GM18526 (cell line): ENCODE data around the gene LIPC.

Experiments used
- POLR2A ChIP-seq: IDR thresholded peaks from 3 replicates; pipeline ENCODE4 v1.6.1; 2011; ENCODE audit not compliant: insufficient read length; ENCODE audit errors: extremely low read depth

The LIPC gene

DNA sequence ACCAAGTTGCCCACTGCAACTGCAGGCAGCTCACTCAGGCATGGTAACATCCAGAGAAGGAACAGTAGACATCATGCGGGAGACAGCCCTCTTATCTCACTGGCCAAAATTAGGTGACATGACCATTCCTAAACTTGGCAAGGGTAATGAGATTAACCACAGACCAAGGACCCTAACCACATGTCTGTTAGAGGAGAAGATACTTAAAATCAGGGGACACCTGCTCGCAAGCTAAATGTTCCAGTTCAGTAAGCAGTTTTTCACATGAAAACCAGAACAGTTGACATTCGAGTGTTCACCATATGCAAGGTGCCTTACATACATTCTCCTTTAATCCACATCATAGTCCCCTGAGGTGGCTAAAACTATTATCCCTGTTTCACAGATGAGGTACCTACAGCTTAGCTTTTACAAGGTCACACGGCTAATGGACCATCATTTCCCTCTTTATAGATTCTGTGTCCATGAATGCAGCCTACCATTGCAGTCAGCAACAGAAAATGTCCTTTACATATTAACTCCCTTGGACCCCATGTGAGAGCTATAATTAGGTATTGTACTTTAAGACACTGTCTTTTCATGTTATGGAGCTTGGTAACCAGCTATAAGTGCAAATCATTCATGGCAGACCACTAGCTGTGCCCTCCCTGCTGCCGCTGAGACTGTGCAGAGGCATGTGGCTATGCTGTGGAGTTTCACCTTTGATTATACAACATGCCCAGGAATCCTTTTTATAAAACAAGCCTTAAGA is 154.1 kb downstream of the LIPC start:
- no peak for TF ChIP-seq POLR2A

DNA sequence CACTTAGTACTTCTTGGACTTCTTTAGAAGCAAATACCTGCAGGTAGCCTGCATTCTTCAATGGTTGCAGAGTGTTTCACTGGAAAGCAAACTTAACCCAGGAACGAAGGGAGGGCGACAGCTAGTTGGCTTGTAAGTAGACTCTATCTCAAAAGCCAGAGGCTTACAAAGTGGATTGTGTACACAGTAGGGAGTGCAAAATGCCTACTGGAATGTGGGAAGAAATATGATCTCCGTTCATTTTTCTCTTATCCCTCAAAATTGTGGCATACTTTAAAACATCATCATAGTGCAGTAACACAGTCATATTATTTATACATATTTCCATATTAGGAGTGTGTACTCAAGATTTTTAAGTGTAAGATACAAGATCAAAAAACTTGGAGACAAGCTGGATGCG is 155.7 kb downstream of the LIPC start:
- no peak for TF ChIP-seq POLR2A

- TF ChIP-seq POLR2A: no peak
Measured at GRCh38 chr15:58588096-58588495, 156.3 kb downstream of the LIPC start.

GRCh38 chr15:58589047-58589446 is 157.3 kb downstream of the LIPC start:
- no peak for TF ChIP-seq POLR2A

DNA sequence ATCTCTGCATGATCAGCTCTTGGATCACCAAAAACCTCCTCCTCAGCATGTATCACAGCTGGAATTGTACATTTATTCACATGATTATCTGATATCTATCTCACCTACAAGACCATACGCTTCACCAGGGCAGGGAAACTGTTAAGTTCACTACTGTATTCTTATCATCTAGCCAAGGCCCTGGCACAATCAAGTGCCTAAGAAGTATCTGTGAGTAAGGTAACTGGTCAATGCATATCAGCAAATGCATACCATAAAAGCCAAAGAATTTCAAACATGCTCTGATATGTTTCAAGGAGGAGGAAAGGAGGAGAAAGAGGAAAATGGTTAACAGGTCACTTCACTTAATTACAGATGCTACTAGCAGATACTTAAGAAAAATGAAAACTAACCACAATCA is 158.4 kb downstream of the LIPC start:
- TF ChIP-seq POLR2A: no peak

- no peak for TF ChIP-seq POLR2A
Measured at GRCh38 chr15:58590926-58591325, 159.1 kb downstream of the LIPC start.

DNA sequence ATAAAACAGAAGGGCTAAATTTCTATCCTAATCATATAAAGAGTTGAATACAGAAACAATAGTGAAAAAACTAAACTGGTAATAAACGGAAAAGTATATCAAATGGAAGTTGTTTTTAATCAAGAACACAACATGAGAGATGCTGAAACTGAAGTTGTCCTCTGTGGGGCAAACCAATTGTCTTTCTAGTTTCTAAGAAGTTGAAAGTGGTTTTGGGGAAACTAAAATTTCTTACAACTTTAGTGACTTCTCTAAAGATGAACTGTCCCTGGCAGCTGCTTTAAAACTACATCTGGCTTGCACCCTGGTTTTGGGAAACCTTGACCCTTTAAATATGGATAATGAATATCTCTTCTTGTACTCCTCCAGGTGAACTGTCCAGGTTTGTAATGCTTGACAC is 162.1 kb downstream of the LIPC start:
- no peak for TF ChIP-seq POLR2A

DNA sequence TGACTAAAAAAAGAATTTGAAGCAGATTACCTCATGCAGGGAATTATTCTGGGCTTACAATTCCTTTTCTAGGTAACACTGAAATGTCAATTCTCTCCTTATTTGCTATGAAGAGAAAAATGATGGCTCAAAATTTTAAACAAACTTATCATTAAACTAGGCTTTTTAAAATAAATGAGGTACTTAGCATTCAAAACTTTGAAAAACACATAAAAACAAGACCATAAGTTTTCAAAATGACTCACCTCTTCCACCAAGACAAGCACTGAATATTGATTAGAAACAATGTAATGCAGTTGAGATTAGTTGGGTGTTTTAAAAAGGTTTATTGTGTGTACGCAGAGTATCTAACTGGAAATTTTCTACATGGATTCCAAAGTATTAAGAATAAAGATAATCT is 163.1 kb downstream of the LIPC start:
- no peak for TF ChIP-seq POLR2A

DNA sequence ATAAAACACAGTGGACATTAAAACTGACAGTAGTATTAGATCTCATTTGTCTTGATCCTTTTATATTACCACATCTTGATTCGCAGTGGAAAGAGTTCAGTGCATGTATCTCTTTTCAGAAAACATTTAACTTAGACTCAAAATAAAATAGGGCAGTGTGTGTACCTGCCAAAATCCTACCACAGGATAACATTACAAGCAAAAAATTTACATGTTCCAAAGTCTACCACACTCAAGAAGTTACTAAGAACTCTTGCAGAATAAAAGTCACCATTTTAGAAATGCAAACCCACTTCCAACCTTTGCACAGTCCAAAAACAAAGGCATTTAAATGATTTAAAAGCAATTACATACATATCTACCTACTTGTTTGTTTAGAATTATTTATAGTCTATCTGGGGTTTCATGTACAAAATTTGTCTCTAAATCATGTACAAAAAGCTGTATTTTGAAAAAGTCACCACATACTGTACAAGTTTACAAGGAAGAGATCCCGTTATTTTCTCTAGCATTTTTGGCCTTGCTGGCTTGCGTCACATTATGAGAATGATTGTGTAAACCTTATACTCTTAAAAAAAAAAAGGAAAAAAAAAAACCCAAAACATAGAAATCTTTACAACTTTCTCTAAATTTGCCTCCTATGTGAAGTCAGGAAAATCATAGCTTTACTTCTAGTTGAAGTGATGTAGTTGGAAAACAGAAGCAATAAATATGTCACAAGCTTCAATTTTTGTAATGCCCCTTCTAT is 163.9 kb downstream of the LIPC start:
- TF ChIP-seq POLR2A: no peak

DNA sequence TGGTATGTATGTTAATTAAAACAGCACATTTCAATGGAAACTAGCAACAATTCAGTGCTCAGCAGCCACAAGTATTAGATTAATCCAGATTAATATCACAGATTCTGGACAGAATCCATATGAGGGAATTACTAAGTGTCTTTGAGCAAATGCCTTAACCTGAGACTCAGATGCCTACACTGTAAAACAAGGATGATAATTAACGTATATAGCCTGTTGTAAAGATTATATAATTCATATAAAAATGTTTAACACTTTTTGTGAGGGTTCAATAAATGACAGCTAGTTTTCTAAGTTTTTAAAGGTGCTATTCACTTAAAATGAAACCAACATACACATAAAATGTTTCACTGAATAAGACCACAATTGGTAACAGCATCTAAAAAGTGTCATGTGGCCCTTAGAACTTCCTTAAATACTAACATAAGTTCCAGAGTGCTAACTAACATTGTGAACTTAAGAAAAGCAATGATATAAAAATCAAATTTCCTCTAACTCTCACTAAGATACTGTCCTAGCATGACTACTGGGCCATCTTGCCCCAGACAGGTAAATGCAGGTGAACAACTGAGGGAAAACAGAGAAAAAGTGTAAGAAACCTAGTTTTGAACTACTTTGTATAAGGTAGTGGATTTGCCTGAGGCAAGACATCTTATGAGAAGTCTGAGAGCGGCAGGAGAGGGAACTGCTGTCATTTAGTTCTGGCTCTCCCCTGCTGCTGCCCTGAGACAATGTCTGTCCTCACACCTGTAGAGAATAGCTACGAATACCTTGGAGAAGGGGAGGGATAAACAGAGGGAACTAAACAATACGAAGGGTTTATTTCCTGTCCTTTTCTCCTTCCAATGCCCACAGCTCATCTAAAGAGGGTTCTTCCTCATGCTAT is 166.4 kb downstream of the LIPC start:
- TF ChIP-seq POLR2A: no peak

DNA sequence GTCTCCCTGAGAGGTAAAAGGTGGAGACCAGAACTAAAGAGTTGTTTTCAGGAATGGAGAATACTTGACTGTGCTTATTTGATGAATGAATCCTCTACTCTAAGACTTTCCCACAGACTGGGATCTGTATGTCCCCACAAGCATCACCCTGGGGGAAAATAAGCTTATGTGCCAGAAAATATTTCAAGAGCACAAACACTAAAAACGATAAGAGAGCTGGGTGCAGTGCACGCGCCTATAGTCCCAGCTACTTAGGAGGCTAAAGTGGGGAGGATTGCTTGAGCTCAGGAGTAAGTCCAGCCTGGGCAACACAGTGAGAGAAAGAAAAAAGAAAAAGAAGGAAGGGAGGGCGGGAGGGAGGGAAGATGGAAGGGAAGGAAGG is 167.0 kb downstream of the LIPC start:
- TF ChIP-seq POLR2A: no peak

- no peak for TF ChIP-seq POLR2A
Measured at GRCh38 chr15:58602823-58603222, 171.0 kb downstream of the LIPC start.

GRCh38 chr15:58604455-58604923 is 172.7 kb downstream of the LIPC start:
- TF ChIP-seq POLR2A: no peak

- no peak for TF ChIP-seq POLR2A
Measured at GRCh38 chr15:58605931-58606530, 174.2 kb downstream of the LIPC start.

GRCh38 chr15:58606577-58607080 is 174.8 kb downstream of the LIPC start:
- no peak for TF ChIP-seq POLR2A
